HL-60/S4 (cell line): ENCODE data around the gene INTS1.

Experiments used
- in situ Hi-C: fragments of 300-500 bp; cut with MboI; formaldehyde crosslinking; loops from 2 replicates; pipeline ENCODE4 v1.14.3; 2022; ENCODE audit warnings: low sequenced_read_pairs

INTS1 gene

GRCh38 chr7:1434891-1435670 is 69.1 kb downstream of the INTS1 start:
- in situ Hi-C loops: no loop called here

- in situ Hi-C loops: no loop called here
These were observed 69.9 kb downstream of the INTS1 start for GRCh38 chr7:1434165-1434718.

GRCh38 chr7:1433128-1433920 is 70.9 kb downstream of the INTS1 start:
- in situ Hi-C loops: no loop called here

GRCh38 chr7:1432411-1433082 is 71.6 kb downstream of the INTS1 start:
- in situ Hi-C loops: no loop called here

- in situ Hi-C loops: no loop called here
These were observed 72.4 kb downstream of the INTS1 start for GRCh38 chr7:1431634-1432380.

- in situ Hi-C loops: no loop called here
These were observed 73.0 kb downstream of the INTS1 start for GRCh38 chr7:1431226-1431625.

GRCh38 chr7:1430056-1430845 is 73.9 kb downstream of the INTS1 start:
- in situ Hi-C loops: no loop called here

GRCh38 chr7:1428941-1429501 is 75.2 kb downstream of the INTS1 start:
- in situ Hi-C loops: no loop called here

- in situ Hi-C loops: no loop called here
These were observed 77.0 kb downstream of the INTS1 start for GRCh38 chr7:1427064-1427657.

- in situ Hi-C loops: no loop called here
These were observed 77.7 kb downstream of the INTS1 start for GRCh38 chr7:1426474-1426873.

GRCh38 chr7:1425292-1426136 is 78.7 kb downstream of the INTS1 start:
- in situ Hi-C loops: no loop called here

GRCh38 chr7:1424041-1424440 is 80.1 kb downstream of the INTS1 start:
- in situ Hi-C loops: no loop called here

- in situ Hi-C loops: no loop called here
These were observed 80.9 kb downstream of the INTS1 start for GRCh38 chr7:1423264-1423811.

- in situ Hi-C loops: no loop called here
These were observed 81.5 kb downstream of the INTS1 start for GRCh38 chr7:1422512-1423263.

GRCh38 chr7:1421946-1422345 is 82.2 kb downstream of the INTS1 start:
- in situ Hi-C loops: no loop called here

GRCh38 chr7:1421020-1421790 is 83.0 kb downstream of the INTS1 start:
- in situ Hi-C loops: no loop called here
